H1 (cell line): ENCODE data around the gene VAX1. TPM values are rescaled to one million over a fixed set of nuclear protein-coding genes. Genes with fewer than 3 reads are reported as not detected.

Experiments used
- CTCF ChIA-PET: fragments of 300-600 bp; sonication (Branson Sonifier 250); formaldehyde crosslinking; loops from one replicate; lab custom pipeline; 2021; ENCODE audit not compliant: partially characterized antibody; lab: Charles Lee
- POLR2A ChIA-PET: fragments of 300-600 bp; sonication (Branson Sonifier 250); formaldehyde crosslinking; loops from one replicate; lab custom pipeline; 2021; ENCODE audit warnings: inconsistent platforms; ENCODE audit not compliant: partially characterized antibody; lab: Charles Lee
- DNase-seq, 2 experiments: peaks; one replicate each; pipeline versions ENCODE4 v3.0.0 to v3.0.0-alpha.2; 2010 to 2022; ENCODE audit warnings: low spot score in 2 of 2, low read depth in 1 of 2, mixed read lengths in 1 of 2
- FAIRE-seq: peaks from 2 replicates; lab custom pipeline; 2011; peaks lifted over from hg19 to GRCh38; lab: Jason Lieb, UNC
- H2AFZ ChIP-seq: 2 replicates; pipeline ENCODE4 v1.8.1; 2012; ENCODE audit warnings: low read length, inconsistent platforms
- H2AK5ac ChIP-seq: 2 replicates; pipeline ENCODE4 v1.6.1; 2013; ENCODE audit warnings: low read depth, low read length
- H2BK120ac ChIP-seq: replicated peaks from 2 replicates; pipeline ENCODE3; 2013; ENCODE audit warnings: low read depth, low read length, inconsistent platforms
- H2BK12ac ChIP-seq: 2 replicates; pipeline ENCODE4 v1.6.1; 2013; ENCODE audit warnings: low read depth, low read length
- H2BK15ac ChIP-seq: 2 replicates; pipeline ENCODE4 v1.6.1; 2013; ENCODE audit warnings: low read length
- H2BK20ac ChIP-seq: 2 replicates; pipeline ENCODE4 v1.6.1; 2013; ENCODE audit warnings: low read length
- H2BK5ac ChIP-seq: 2 replicates; pipeline ENCODE4 v1.6.1; 2013; ENCODE audit warnings: low read depth, low read length
- H3K14ac ChIP-seq: 2 replicates; pipeline ENCODE4 v1.6.1; 2013; ENCODE audit warnings: inconsistent platforms; ENCODE audit not compliant: insufficient read length
- H3K18ac ChIP-seq: 2 replicates; pipeline ENCODE4 v1.6.1; 2013; ENCODE audit warnings: low read length; ENCODE audit errors: extremely low read depth
- H3K23ac ChIP-seq: 2 replicates; pipeline ENCODE4 v1.6.1; 2013; ENCODE audit warnings: inconsistent platforms; ENCODE audit not compliant: insufficient read length
- H3K23me2 ChIP-seq: 2 replicates; pipeline ENCODE4 v1.6.1; 2013; ENCODE audit warnings: low read depth, low read length
- H3K27ac ChIP-seq: 2 replicates; pipeline ENCODE4 v1.6.1; 2011; ENCODE audit warnings: low read depth, low read length, inconsistent platforms
- H3K27me3 ChIP-seq, 4 experiments: replicated peaks in 1 of 4; 1 replicate in 1 of 4; 2 replicates in 3 of 4; pipeline versions ENCODE4 v1.6.1 to v1.8.1; 2011 to 2013; ENCODE audit warnings: low read length in 3 of 4, mild to moderate bottlenecking in 3 of 4, inconsistent platforms in 2 of 4, mixed read lengths in 2 of 4, moderate library complexity in 1 of 4; ENCODE audit not compliant: control insufficient read depth in 3 of 4, insufficient read depth in 3 of 4; ENCODE audit errors: extremely low read depth in 1 of 4
- H3K36me3 ChIP-seq, 4 experiments: 2 replicates each; pipeline versions ENCODE4 v1.6.1 to v1.8.1; 2011 to 2013; ENCODE audit warnings: mild to moderate bottlenecking in 4 of 4, low read length in 3 of 4, moderate library complexity in 2 of 4, control low read depth in 1 of 4, inconsistent platforms in 1 of 4; ENCODE audit not compliant: insufficient read depth in 4 of 4, control insufficient read depth in 2 of 4
- H3K4ac ChIP-seq: replicated peaks from 2 replicates; pipeline ENCODE3; 2013; ENCODE audit warnings: low read length, low read depth, mixed read lengths, inconsistent platforms; ENCODE audit not compliant: insufficient read length
- H3K4me1 ChIP-seq, 4 experiments: replicated peaks in 1 of 4; 1 replicate in 1 of 4; 2 replicates in 3 of 4; pipeline versions ENCODE4 v1.6.1 to v1.8.1; 2011 to 2013; ENCODE audit warnings: low read length in 3 of 4, inconsistent platforms in 2 of 4, mixed read lengths in 1 of 4; ENCODE audit not compliant: insufficient read depth in 4 of 4, control insufficient read depth in 3 of 4
- H3K4me2 ChIP-seq, 2 experiments: 2 replicates each; pipeline versions ENCODE4 v1.6.1 to v1.8.1; 2011 to 2013; ENCODE audit warnings: low read depth in 2 of 2, low read length in 2 of 2, control low read depth in 1 of 2, inconsistent platforms in 1 of 2, mild to moderate bottlenecking in 1 of 2; ENCODE audit not compliant: insufficient read depth in 1 of 2
- H3K4me3 ChIP-seq, 4 experiments: fragments of 200-600, 300-600 bp in 1 of 4; sonication (generic), shearing (Covaris generic), sonication (Bioruptor Twin) in 1 of 4; 2 replicates each; pipeline versions ENCODE4 v1.5.1 to v1.8.1; 2011 to 2016; ENCODE audit warnings: low read length in 4 of 4, low read depth in 3 of 4, control low read depth in 2 of 4, inconsistent platforms in 2 of 4, mild to moderate bottlenecking in 2 of 4, mixed read lengths in 1 of 4, moderate library complexity in 1 of 4; ENCODE audit not compliant: insufficient read depth in 2 of 4; ENCODE audit errors: extremely low read depth in 1 of 4
- H3K56ac ChIP-seq: replicated peaks from 2 replicates; pipeline ENCODE3; 2013; ENCODE audit warnings: low read depth, mild to moderate bottlenecking, mixed read lengths, low read length, inconsistent platforms; ENCODE audit not compliant: insufficient read length
- H3K79me1 ChIP-seq: 2 replicates; pipeline ENCODE4 v1.6.1; 2013; ENCODE audit warnings: low read depth, low read length, control low read depth
- H3K79me2 ChIP-seq, 2 experiments: 2 replicates each; pipeline versions ENCODE4 v1.6.1 to v1.8.1; 2012 to 2013; ENCODE audit warnings: low read length in 2 of 2, mild to moderate bottlenecking in 2 of 2, inconsistent platforms in 1 of 2; ENCODE audit not compliant: insufficient read depth in 2 of 2, control insufficient read depth in 1 of 2
- H3K9ac ChIP-seq, 4 experiments: replicated peaks in 1 of 4; 1 replicate in 1 of 4; 2 replicates in 3 of 4; pipeline versions ENCODE4 v1.6.1 to v1.8.1; 2011 to 2013; ENCODE audit warnings: low read depth in 3 of 4, low read length in 3 of 4, control low read depth in 2 of 4, mild to moderate bottlenecking in 2 of 4, moderate library complexity in 2 of 4, inconsistent platforms in 1 of 4; ENCODE audit errors: extremely low read depth in 1 of 4
- H3K9me3 ChIP-seq, 2 experiments: 2 replicates each; pipeline versions ENCODE4 v1.6.1 to v1.8.1; 2012 to 2013; ENCODE audit warnings: mild to moderate bottlenecking in 2 of 2, moderate library complexity in 2 of 2, control low read depth in 1 of 2, inconsistent platforms in 1 of 2, low read depth in 1 of 2, low read length in 1 of 2, mixed read lengths in 1 of 2; ENCODE audit not compliant: insufficient read depth in 2 of 2
- H4K20me1 ChIP-seq, 2 experiments: replicated peaks in 1 of 2; 2 replicates each; pipeline versions ENCODE3 to v1.8.1; 2011 to 2013; ENCODE audit warnings: inconsistent platforms in 2 of 2, low read length in 2 of 2, mild to moderate bottlenecking in 1 of 2; ENCODE audit not compliant: insufficient read depth in 2 of 2, control insufficient read depth in 1 of 2
- H4K5ac ChIP-seq: 2 replicates; pipeline ENCODE4 v1.6.1; 2013; ENCODE audit warnings: low read length, low read depth, mixed read lengths, inconsistent platforms; ENCODE audit not compliant: insufficient read length
- H4K8ac ChIP-seq: 2 replicates; pipeline ENCODE4 v1.8.0; 2013; ENCODE audit warnings: mild to moderate bottlenecking, moderate library complexity, low read length, inconsistent platforms; ENCODE audit not compliant: insufficient read depth; ENCODE audit errors: extremely low read depth
- H4K91ac ChIP-seq: replicated peaks from 2 replicates; pipeline ENCODE3; 2013; ENCODE audit warnings: low read length, mixed read lengths, inconsistent platforms; ENCODE audit not compliant: insufficient read length
- ASH2L ChIP-seq: fragments of 200-600, 300-600 bp; sonication (generic); IDR thresholded peaks from one replicate; pipeline ENCODE4 v1.7.1; 2017; ENCODE audit warnings: low read length
- CBX5 ChIP-seq: fragments of 300-800, 300-1000 bp; sonication (generic); IDR thresholded peaks from 2 replicates; pipeline ENCODE4 v1.7.1; 2016; ENCODE audit warnings: antibody characterized with exemption, low read length, low read depth
- GABPA ChIP-seq: IDR thresholded peaks from 2 replicates; pipeline ENCODE4 v1.6.1; 2011; ENCODE audit warnings: mild to moderate bottlenecking, low read length, moderate library complexity, borderline replicate concordance; ENCODE audit not compliant: insufficient read depth
- JUND ChIP-seq: IDR thresholded peaks from 2 replicates; pipeline ENCODE4 v1.6.1; 2011; ENCODE audit warnings: mild to moderate bottlenecking, improper control_type of control experiment, low read length
- KDM1A ChIP-seq: fragments of 200-600, 300-600 bp; sonication (generic); IDR thresholded peaks from 2 replicates; pipeline ENCODE4 v1.7.1; 2016; ENCODE audit warnings: mild to moderate bottlenecking, low read length, borderline replicate concordance
- KDM5A ChIP-seq: fragments of 200-600 bp; IDR thresholded peaks from 2 replicates; pipeline ENCODE4 v1.7.1; 2012; ENCODE audit warnings: mild to moderate bottlenecking, low read length, inconsistent platforms, mixed read lengths
- PHF8 ChIP-seq: fragments of 200-600 bp; sonication (generic); conservative IDR thresholded peaks from 2 replicates; pipeline ENCODE4 v1.7.1; 2012; ENCODE audit warnings: low read depth, mild to moderate bottlenecking, inconsistent platforms, low read length, moderate library complexity
- RBBP5 ChIP-seq: IDR thresholded peaks from 2 replicates; pipeline ENCODE4 v1.7.1; 2012; ENCODE audit warnings: low read depth, mild to moderate bottlenecking, inconsistent platforms, low read length, moderate library complexity, borderline replicate concordance
- RFX5 ChIP-seq: IDR thresholded peaks from 2 replicates; pipeline ENCODE4 v1.6.1; 2011; ENCODE audit warnings: low read depth, low read length, improper control_type of control experiment, borderline replicate concordance
- SIX5 ChIP-seq: IDR thresholded peaks from 2 replicates; pipeline ENCODE4 v1.6.1; 2011; ENCODE audit warnings: mild to moderate bottlenecking, low read depth, low read length
- SP1 ChIP-seq: IDR thresholded peaks from 2 replicates; pipeline ENCODE4 v1.6.1; 2011; ENCODE audit warnings: low read depth, low read length
- SP4 ChIP-seq: IDR thresholded peaks from 2 replicates; pipeline ENCODE4 v1.6.1; 2012; ENCODE audit warnings: low read length, inconsistent platforms
- SRF ChIP-seq: IDR thresholded peaks from 2 replicates; pipeline ENCODE4 v1.6.1; 2011; ENCODE audit warnings: mild to moderate bottlenecking, low read depth, low read length, moderate library complexity
- TAF7 ChIP-seq: optimal IDR thresholded peaks from 2 replicates; pipeline ENCODE3; 2011; ENCODE audit warnings: low read depth, mild to moderate bottlenecking, inconsistent platforms, low read length, moderate library complexity, borderline replicate concordance
- YY1 ChIP-seq: IDR thresholded peaks from 2 replicates; pipeline ENCODE4 v1.6.1; 2011; ENCODE audit warnings: low read depth, mild to moderate bottlenecking, low read length
- WGBS, 2 experiments: shearing (Covaris generic) in 1 of 2; methylation state at CpG; one replicate each; pipeline versions ENCODE4 v1.1.6 to v1.1.7; 2013 to 2015; ENCODE audit warnings: low lambda C conversion rate in 2 of 2, mixed read lengths in 2 of 2, inconsistent platforms in 1 of 2, low coverage in 1 of 2, missing lambda C conversion rate in 1 of 2; ENCODE audit not compliant: insufficient replicate concordance in 2 of 2, insufficient coverage in 1 of 2, insufficient read length in 1 of 2; ENCODE audit errors: extremely low coverage in 1 of 2, missing lambda C conversion rate in 1 of 2; 5-methylcytosine and 5-hydroxymethylcytosine counted together
- polyA plus RNA-seq, 7 experiments: library from polyadenylated mRNA; depleted of rRNA in 3 of 7; stranded (reverse) in 5 of 7; unstranded in 2 of 7; fragments of >200 nt in 5 of 7; fragments of 200-250 nt in 2 of 7; gene quantifications; 1 replicate in 5 of 7; 2 replicates in 1 of 7; 4 replicates in 1 of 7; pipeline versions ENCODE4 v1.2.1 to v1.2.3, GENCODE V29; 2011 to 2013; ENCODE audit warnings: missing spikeins in 2 of 7, mixed read lengths in 2 of 7
- total RNA-seq: library from RNA; stranded (reverse); fragmentation: NEBNext Ultra II Directional; extraction: Animal tissue kit (Norgen Biotek cat#: 25700); gene quantifications from 2 replicates; pipeline ENCODE4 v1.2.1, GENCODE V29; 2021

Gene VAX1
- total and polyA plus RNA-seq, 2 of the 8 experiments (the other 6 are each of a cell fraction or from before 2014, with no cell fraction given), result not detected

GRCh38 chr10:117096599-117097201 is 41.4 kb downstream of the VAX1 start:
- FAIRE-seq (no peak), DNase-seq (no peak)
- TF ChIP-seq YY1 (no peak), RBBP5 (no peak), ASH2L (no peak), SP1 (no peak), SRF (no peak), RFX5 (no peak), SIX5 (no peak), CBX5 (no peak), GABPA (no peak), TAF7 (no peak), KDM1A (no peak), PHF8 (no peak), JUND (no peak), SP4 (no peak), KDM5A (no peak)
- Histone ChIP-seq H2BK120ac (no peak overlapping the region), H3K4ac (no peak overlapping the region), H3K27ac (no peak overlapping the region), H2BK12ac (no peak overlapping the region), H3K9me3 (no peaks in the 10 kb centered on the region), H3K9ac (no peak overlapping the region), H3K4me3 (no peak overlapping the region), H3K79me1 (no peaks in the 10 kb centered on the region), H3K27me3 (no peaks in the 10 kb centered on the region; a peak in 1 of 7 replicates), H3K79me2 (no peaks in the 10 kb centered on the region), H3K56ac (no peak overlapping the region), H4K5ac (no peak overlapping the region), H4K20me1 (no peaks in the 10 kb centered on the region), H3K14ac (no peak overlapping the region), H2BK20ac (no peak overlapping the region), H4K91ac (no peak overlapping the region), H2BK5ac (no peak overlapping the region), H3K23ac (no peak overlapping the region), H2BK15ac (no peak overlapping the region), H3K18ac (no peak overlapping the region), H4K8ac (no peak overlapping the region), H3K4me1 (peaks cover 0 to 7% (median 4%) of the 10 kb centered on the region in 4 experiments; a peak in 3 of 7 replicates), H2AK5ac (no peak overlapping the region), H3K36me3 (no peaks in the 10 kb centered on the region), H3K4me2 (no peak overlapping the region), H2AFZ (no peak overlapping the region), H3K23me2 (no peaks in the 10 kb centered on the region)
- ChIA-PET POLR2A (no interaction called here), CTCF (interaction anchor here (0.7 to 1.2 kb wide), 3 partner anchors 22 to 309 kb away, joined by 3 to 5 read pairs (median 3); no protein-coding TSS in a partner anchor)
- WGBS, 2 experiments, result 85% methylated on average over 9 of the region's 9 CpGs; no CpG with 5 or more reads in 1 of the 2 experiments
